ENCODE measurements around the gene CROCC.
"Not testable (repeated sequence)": the region's sequence is repeated elsewhere in the genome, so short reads cannot be mapped to it uniquely, and the experiment has no call there.

Gene CROCC

DNA sequence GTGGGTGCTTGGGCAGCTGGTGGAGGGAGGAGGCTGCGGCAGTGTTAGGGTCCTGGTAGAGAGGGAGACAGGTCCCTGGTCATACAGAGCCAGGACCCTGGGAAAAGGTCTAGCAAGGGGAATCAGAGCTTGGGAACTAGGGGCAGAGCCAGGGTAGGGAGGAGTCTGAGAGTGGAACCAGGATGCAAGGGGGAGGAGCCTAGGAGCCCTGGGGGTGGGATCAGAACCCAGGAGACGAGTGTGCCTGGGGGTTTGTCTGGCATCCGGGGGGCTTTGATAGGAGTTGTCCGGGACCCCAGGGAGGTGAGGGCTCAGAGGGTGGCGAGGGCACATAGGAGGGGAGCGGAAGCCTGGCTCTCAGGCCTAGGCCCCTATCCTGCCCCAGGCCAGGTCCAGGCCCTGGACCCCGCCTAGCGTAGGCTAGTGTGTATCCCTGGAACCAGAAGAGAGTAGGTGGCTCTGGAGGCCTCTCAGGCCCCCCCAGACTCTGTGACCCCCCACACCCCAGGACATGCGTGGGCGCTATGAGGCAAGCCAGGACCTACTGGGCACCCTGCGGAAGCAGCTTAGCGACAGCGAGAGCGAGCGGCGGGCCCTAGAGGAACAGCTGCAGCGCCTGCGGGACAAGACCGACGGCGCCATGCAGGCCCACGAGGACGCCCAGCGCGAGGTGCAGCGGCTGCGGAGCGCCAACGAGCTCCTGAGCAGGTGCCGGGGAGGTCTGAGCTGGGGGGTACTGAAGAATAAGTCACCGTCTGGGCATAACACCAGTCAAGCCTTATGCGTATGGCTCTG is 17.9 kb downstream of the CROCC start:
- not testable (repeated sequence) for DNase-seq (ENCODE audit: low read depth)

DNA sequence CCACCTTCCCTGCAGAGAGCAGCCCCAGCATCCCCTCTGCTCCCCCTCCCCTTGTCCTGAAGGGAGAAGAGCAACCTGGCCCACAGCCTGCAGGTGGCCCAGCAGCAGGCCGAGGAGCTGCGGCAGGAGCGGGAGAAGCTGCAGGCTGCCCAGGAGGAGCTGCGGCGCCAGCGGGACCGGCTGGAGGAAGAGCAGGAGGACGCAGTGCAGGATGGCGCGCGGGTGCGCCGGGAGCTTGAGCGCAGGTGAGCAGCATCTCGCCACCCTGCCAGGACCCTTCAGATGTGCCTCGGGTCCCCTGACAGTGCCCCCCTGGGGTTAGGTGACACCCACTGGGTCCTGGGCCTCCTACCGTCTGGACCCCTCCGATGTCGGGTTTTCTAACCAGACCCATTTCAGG is 22.3 kb downstream of the CROCC start:
- no peak for DNase-seq (ENCODE audit: low read depth)

DNA sequence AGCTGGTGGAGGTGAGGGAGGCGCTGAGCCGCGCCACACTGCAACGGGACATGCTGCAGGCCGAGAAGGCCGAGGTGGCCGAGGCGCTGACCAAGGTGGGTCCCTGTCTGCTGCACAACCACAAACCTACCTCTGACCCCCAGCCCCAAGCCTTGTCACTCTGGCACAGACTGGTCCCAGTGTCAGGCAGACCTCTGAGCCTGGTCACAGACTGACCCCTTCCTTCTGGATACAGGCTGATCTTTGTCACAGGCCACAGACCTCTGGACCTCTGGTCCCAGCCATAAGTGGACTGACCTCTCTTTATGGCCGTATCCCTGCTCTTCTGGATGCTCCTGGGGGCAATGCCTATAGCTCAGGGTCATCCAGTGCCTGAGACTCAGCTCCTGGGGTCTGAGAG is 23.8 kb downstream of the CROCC start:
- DNase-seq (ENCODE audit: low read depth): not testable (repeated sequence)

DNA sequence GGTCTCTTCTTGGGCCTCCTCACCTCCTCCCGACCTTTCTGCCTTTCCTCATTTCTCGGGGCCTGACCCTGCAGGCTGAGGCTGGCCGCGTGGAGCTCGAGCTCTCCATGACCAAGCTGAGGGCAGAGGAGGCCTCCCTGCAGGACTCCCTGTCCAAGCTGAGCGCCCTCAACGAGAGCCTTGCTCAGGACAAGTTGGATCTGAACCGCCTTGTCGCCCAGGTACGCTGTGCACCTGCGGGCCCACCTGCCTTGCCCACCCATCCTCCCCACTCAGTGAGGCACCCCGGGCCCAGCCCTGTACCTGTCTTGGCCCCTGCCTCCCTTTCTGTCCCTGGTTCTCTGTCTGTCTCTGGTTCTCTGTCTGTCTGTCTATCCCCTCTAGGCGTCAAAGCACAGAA is 24.5 kb downstream of the CROCC start:
- not testable (repeated sequence) for DNase-seq (ENCODE audit: low read depth)

DNA sequence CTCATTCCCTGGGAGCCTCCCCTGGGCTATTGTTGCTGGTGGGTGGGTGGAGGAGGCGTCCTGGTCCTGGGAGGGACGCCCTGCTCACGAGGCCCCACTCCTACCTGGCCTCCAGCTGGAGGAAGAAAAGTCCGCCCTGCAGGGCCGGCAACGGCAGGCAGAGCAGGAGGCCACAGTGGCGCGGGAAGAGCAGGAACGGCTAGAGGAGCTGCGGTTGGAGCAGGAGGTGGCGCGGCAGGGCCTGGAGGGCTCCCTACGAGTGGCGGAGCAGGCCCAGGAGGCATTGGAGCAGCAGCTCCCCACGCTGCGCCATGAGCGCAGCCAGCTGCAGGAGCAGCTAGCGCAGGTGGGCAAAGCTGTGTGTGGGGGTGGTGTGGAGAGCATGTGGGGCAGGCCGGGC is 24.9 kb downstream of the CROCC start:
- no peak for DNase-seq (ENCODE audit: low read depth)

DNA sequence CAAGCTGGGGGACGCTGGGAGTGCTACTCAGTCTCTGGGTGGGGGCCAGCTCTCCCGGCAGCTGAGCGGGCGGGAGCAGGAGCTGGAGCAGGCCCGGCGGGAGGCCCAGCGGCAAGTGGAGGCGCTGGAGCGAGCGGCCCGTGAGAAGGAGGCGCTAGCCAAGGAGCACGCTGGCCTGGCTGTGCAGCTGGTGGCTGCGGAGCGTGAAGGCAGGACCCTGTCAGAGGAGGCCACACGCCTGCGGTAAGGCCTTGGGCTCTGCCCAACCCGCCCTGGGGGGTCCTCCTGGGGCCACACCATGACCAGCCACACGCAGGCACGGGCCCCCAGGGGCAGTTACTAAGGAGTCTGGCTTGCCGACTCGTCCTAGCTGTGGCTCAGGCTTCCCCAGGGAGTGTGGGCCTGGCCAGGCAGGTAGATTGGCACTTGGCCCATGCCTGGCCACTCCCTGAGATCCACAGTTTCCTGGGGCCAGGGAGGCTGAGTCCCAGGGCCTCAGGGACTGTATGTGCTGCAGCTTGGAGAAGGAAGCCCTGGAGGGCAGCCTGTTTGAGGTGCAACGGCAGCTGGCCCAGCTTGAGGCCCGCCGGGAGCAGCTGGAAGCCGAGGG is 26.7 kb downstream of the CROCC start:
- DNase-seq (ENCODE audit: low read depth): not testable (repeated sequence)

DNA sequence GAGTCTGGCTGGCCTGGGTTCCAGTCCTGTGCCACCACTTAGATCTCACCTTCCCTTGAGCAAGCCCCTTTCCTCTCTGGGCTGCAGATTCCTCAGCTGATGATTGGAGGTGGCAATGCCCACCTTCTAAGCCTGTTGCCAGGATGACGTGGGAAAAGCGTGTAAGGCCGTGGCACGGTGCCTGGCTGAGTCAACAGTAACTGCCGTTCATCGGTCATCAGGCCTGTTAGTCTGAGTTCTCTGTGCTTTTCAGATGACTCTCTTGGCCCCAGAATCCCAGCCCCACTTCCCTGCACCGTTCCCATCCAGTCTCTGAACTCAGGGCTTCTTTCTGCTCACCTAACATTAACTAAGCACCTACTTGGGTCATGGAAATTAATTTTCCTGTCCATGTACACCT is 27.3 kb downstream of the CROCC start:
- DNase-seq (ENCODE audit: low read depth): not testable (repeated sequence)

DNA sequence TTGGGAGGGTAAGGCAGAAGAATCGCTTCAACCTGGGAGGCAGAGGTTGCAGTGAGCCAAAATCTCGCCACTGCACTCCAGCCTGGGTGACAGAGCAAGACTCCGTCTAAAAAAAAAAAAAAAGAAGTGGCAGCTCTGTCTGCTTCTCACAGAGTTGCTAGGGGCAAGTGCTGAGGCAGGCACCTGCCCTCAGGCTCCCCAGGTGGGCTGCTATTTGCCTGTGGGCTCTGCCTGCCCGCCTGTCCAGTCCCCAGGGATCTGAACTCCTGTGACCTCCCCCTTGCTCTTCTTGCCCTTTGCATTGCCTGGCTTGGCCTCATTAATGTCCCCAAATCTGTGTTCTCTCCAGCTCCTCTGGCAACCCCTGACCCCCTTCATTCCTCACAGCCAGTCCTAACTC is 30.6 kb downstream of the CROCC start:
- DNase-seq (ENCODE audit: low read depth): not testable (repeated sequence)

DNA sequence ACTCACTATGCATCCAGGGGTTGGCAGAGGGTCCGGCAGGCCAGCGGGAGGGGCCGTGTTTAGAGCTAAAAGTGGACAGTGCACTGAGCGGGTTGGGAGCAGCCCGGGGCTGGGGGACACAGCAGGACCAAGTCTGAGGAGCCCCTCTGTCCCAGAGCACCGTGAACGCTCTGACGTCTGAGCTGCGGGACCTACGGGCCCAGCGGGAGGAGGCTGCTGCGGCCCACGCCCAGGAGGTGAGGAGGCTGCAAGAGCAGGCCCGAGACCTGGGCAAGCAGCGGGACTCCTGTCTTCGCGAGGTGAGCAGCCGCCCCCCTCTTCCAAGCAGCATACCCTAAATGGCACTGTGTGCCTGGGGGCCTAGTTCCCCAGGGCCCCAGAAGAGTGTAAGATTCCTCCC is 32.8 kb downstream of the CROCC start:
- no peak for DNase-seq (ENCODE audit: low read depth)

DNA sequence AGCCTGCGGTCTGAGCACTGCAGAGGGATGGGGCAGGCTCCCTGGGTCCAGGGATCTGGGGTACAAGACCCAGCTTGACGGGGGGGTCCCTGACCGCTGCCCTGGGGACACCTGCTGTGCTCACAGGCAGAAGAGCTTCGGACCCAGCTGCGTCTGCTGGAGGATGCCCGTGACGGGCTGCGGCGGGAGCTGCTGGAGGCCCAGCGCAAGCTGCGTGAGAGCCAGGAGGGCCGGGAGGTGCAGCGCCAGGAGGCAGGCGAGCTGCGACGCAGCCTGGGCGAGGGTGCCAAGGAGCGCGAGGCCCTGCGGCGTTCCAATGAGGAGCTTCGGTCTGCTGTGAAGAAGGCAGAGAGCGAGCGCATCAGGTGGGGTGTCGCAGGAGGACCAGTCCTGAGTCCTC is 33.5 kb downstream of the CROCC start:
- DNase-seq (ENCODE audit: low read depth): no peak

DNA sequence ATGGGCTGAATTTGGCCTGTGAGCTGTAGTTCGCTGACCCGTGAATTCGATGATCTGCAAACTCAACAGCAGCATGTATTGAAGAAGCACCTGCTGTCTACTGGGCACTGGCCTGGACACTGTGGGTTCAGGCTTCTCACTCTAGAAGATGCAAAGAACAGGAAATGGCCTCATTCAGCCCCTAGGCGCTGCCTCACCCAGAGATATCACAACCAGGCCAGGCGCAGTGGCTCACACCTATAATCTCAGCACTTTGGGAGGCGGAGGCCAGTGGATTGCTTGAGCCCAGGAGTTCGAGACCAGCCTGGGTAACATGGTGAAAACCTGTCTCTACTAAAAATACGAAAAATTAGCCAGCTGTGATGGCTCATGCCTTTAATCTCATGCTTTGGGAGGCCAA is 35.0 kb downstream of the CROCC start:
- DNase-seq (ENCODE audit: low read depth): no peak

DNA sequence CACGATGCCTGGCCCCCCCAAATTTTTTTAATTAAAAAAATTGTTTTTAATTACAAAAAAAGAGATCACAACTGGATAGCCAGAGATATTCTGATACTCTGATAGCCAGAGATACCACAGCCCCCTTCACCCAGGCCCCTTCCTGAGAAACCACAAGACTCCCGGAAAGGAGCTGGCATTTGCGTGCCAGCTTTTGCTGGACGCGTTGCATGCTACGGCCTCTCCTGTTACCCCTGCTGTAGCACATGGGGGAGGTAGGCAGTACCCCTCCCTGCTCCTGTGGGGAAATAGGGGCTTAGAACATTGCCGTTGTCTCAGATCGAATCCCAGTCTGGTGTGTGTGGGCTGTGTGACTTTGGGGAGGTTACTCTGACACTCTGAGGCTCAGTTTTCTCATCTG is 36.0 kb downstream of the CROCC start:
- DNase-seq (ENCODE audit: low read depth): no peak

DNA sequence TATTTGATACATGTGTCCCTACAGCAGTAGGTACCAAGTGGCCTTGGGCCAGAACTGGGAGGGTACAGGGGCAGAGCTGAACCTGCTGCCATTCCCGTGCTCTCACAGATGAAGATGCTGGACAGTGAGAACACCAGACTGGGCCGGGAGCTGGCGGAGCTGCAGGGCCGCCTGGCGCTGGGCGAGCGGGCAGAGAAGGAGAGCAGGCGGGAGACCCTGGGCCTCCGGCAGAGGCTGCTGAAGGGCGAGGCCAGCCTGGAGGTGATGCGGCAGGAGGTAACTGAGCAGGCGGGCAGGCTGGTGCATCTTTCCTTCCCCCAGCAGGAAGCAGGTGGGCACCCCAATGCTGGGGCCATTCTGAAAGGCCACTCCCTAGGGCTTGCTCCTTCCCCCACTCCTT is 36.7 kb downstream of the CROCC start:
- DNase-seq (ENCODE audit: low read depth): no peak

DNA sequence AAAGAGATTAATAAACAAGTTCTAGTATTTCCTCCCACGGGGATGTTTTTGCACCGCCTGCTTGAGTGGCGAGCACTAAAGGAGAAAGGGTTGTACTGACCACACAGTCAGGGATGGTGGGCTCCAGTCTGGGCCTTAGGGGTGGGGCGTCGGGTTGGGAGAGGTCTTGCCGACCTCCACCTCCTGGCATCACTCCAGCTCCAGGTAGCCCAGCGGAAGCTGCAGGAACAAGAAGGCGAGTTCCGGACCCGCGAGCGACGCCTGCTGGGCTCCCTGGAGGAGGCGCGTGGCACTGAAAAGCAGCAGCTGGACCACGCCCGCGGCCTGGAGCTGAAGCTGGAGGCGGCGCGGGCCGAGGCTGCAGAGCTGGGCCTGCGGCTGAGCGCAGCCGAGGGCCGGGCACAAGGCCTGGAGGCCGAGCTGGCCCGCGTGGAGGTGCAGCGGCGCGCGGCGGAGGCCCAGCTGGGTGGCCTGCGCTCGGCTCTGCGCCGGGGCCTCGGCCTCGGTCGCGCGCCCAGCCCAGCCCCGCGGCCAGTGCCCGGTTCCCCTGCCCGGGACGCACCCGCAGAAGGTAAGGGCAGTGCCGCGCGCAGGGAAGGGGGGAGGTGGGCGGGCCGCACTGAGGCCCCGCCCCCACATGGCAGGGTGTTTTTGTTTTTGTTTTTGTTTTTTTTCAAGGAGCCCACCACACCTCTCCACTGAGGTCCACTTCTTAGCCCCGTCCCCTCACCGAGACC is 39.0 kb downstream of the CROCC start:
- DNase-seq (ENCODE audit: low read depth): peak; percentile 64

DNA sequence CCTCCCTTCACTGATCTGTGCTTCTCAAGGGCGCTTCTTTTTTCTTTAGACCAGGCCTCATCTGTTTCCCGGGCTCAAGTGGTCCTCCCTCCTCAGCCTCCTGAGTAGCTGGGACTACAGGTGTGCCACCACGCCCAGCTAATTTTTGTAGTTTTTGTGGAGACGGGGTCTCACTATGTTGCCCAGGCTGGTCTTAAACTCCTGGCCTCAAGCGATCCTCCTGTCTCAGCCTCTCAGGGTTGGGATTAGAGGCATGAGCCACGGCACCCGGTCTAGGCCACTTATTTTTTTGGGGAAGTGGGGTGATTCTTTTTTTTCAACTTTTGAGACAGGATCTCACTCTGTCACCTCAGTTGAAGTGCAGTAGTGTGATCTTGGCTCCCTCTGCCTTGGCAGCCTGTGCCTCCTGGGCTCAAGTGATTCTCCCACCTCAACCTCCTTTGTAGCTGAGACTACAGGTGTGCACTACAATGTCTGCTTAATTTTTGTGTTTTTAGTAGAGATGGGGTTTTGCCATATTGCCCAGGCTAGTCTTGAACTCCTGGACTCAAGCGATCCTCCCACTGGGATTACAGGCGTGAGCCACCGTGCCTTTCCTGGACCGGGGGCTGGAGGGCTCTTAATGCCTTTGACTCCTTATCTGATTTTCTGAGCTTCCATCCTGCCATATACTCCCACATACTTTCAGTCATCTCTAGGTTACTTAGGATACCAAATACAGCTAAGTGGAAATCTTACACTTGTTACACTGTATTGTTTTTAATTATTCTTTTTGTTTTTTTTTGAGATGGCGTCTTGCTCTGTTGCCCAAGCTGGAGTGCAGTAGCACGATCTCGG is 39.8 kb downstream of the CROCC start:
- DNase-seq (ENCODE audit: low read depth): no peak

DNA sequence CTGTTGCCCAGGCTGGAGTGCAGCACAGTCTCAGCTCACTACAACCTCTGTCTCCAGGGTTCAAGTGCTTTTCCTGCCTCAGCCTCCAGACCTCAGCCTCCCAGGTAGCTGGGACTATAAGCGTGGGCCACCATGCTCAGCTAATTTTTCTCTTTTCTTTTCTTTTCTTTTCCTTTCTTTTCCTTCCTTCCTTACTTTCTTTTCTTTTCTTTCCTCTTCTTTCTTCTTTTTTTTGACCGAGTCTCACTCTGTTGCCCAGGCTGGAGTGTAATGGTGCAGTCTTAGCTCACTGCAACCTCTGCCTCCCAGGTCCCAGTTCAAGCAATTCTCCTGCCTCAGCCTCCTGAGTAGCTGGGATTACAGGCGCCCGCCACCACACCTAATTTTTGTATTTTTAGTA is 42.4 kb downstream of the CROCC start:
- DNase-seq (ENCODE audit: low read depth): not testable (repeated sequence)

DNA sequence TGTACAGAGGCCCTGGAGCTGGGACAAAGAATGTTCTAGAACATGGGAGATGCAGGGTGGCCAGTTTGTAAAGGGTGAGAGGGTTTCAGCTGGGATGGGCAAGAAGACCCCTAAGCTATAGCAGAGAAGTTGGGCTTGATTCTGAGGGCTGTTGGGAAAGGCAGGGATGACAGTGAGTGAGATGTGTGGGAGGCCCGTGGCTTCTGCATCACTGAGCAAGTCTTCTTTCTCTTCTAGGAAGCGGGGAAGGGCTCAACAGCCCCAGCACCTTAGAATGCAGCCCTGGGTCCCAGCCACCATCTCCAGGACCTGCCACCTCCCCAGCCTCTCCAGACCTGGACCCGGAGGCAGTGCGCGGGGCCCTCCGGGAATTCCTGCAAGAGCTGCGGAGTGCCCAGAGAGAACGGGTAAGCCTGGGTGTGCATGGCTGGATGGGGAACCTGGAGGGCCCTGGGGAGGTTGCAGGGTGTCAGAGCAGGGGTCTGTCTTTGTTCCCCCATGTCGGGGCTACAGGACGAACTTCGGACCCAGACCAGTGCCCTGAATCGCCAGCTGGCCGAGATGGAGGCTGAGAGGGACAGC is 43.8 kb downstream of the CROCC start:
- no peak for DNase-seq (ENCODE audit: low read depth)

DNA sequence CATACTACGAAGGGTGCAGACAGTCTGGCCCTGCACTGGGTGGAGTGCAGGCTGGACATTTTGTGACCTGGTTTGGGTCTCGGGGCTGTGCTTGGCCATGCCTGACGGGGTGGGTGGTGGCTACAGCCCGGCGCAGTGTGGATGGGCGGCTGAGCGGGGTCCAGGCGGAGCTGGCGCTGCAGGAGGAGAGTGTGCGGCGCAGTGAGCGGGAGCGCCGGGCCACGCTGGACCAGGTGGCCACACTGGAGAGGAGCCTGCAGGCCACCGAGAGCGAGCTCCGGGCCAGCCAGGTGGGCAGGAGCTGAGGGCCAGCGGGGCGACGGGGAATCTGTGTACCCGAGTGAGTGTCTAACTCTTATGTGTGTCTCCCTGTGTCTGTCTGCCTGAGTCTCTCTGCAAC is 44.6 kb downstream of the CROCC start:
- no peak for DNase-seq (ENCODE audit: low read depth)

DNA sequence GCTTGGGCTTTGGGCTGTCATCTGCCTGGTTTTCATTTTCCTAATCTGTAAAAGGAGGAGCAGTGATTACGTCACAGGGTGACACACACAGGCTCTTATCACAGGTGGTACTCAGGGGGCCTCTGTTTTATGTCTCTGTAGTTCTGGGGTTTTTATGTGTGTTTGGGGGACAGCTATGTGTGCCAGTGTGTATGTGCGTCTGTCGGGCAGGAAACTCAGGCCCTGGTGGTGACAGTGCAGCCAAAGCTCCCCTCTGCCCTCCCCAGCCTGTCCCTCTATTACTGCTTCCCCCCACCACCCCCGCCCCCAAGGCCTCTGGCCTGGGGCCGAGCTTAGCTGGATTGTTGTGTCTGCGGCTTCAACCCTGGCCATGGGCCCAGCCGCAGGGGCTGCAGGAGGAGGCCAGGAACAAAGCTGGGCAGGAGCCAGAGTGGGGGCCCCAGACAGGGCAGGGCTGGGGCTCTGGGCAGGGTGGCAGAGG is 45.4 kb downstream of the CROCC start:
- DNase-seq (ENCODE audit: low read depth): no peak

DNA sequence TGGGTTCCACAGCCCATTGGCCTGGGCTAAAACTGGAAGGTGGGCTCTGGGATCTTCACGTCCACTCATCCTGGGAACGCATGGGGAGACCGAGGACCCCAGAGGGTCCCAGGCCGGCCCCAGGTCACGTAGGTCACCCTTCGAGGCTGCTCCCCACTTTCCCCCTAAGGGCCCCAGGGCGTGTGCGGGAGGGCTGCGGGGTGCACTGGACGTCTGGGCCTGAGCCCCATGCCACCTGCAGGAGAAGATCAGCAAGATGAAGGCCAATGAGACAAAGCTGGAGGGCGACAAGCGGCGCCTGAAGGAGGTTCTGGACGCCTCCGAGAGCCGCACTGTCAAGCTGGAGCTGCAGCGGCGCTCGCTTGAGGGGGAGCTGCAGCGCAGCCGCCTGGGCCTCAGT is 46.2 kb downstream of the CROCC start:
- DNase-seq (ENCODE audit: low read depth): no peak

DNA sequence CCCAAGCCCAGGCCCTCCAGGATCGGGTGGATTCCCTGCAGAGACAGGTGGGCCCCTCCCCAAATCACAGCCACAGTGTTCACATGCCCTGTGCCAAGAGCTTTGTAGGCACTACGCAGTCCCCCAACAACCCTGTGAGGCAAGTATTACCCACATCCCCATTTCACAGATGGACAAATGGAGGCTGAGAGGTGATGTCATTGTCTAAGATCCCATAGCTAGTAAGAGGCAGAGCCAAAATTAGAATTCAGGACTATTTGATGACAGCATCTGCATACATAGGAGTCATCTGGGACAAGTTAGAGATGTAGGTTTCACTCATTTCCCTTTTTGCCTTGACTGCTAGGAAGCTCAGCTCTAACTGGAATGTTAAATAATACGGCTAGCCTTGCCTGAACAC is 46.6 kb downstream of the CROCC start:
- no peak for DNase-seq (ENCODE audit: low read depth)
